ENCODE measurements around the gene EPHB3.

EPHB3 gene

DNA sequence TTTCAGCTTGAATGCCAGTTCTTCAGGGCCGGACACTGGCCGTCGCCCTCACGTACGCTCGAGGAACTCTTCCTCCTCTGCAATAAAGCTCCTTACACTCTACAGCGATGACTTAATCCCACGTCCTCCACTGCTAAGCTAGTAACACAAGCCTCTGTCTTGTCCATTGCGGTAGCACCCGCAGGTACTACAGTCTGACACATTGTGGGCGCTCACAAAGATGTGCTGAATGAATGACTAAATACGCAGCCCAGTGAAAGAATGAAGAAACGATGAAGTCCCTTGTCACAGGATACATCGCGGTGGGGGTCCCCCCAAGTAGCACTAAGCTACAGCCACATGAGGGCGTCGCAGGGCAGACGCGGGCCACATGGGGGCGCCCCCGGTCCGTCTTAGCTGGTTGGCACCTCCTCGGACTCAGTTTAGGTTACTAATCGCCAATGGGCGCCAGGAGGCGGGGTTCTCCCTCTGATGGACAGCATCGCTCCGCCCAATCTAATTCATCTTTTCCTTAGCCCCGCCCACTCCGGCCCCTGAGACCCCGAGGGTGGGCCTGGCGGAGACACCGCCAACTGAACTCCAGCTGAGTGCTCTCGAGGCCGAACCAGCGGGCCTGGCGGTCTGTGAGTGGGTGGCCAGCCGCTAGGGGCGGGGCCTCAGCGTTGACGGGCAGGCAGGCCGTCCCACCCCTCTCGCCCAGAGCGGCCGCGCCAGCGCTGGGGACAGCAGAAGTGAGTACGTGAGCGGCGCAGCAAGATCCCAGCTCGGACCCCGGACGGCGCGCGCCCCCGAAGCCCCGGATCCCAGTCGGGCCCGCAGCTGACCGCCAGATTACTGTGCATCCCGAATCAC, at the start of gene EPHB3:
TSS of gene EPHB3 (plus strand) at position 725 of the 852 bp plus-strand sequence. CDS start 451 bp downstream, outside the sequence.
- peak; percentile 73 to 99 (median 97) for DNase-seq

- no peak for DNase-seq
Observed at GRCh38 chr3:184512621-184513020, 49.0 kb upstream of the EPHB3 start.

GRCh38 chr3:184513276-184514170, 48.1 kb upstream of the EPHB3 start:
- peak in 50 of 56 donors; percentile 14 to 88 (median 56) for DNase-seq

DNA sequence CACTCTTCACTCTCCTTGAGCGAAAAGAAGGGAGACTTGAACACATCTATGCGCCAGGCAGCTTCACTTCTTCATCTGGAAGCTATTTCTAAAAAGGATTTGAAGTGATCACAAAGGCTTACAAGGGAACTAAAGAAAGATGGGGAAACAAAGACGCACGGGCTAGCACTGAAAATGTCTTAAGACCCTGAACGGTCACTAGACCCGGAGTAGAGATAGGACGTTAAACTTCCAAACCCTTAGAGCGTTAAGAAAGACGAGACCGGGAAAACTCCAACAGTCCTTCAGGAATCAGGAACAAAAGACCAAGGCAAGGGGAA, 47.5 kb upstream of the EPHB3 start:
- DNase-seq = no peak

GRCh38 chr3:184523825-184524615, 37.6 kb upstream of the EPHB3 start:
- DNase-seq = no peak

DNA sequence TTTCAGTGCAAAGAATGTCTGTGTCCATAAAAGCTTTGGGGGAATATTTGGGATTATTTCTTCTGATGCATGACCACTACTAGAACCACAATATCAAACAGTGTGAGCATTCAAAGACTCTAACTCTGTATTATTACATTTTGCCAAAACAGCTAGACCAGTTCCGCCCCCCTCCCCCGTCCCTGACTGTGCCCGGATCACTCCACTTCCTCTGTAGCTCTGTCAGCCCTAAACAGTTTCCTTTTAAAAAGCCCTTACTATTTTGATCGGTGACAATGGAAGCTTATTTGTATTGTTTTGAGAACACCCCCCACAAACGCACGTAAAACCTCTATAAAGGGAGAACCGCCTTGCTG, 36.6 kb upstream of the EPHB3 start:
- DNase-seq = no peak

DNA sequence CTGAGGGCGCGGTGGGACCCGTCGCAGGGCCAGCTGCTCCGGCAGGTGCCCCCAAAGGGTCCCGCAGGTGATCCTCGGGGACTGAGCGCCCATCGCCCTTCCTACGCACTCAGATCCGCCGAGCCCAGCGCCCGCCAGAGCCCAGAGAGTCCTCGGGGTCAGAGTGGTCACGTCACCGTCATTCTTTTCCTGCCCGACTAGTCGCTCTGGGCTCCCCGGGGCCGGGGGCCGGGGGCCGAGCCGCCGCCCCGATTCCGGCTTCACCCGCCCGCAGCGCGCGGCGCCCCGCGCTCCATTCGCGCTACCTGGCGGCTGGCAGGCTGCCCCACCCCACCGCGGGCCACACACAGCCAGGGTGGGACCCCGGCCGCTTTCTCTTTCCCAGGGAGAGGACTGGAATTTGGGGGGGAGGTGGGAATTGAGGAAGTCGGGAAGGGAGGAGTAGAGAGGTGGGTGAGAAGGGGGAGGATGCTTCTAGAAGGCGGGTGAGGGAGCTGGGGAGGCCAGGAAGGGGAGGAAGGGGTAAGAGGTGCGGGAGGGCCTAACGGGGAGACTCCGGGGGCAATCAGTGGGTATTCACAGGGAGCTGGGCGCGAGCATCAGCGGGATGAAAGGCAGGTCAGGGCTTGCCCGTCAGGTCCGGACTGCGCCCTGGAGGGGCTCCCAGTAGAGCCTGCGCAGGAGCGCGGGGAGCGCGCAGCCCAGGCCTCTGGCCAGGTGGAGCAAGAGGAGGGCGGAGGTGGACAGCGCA, 36.1 kb upstream of the EPHB3 start:
- peak in 1 of 56 donors; percentile 44 for DNase-seq

DNA sequence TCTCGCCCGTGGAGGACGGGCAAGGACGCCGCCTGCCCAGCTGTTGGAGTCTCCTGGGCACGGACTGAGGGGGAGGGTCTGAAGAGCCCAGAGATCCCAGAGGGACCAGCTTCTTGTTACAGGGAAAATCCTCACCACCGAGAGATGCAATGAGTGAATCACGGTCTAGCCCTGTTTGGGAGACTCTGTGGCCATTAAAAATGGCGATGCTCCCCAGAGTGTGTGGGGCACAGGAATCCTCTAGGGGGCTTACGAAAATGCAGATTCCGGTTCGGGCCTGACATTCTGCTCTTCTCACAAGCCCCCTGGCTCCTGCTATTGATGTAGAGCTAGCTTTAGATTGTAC, 35.5 kb upstream of the EPHB3 start:
- DNase-seq = no peak

DNA sequence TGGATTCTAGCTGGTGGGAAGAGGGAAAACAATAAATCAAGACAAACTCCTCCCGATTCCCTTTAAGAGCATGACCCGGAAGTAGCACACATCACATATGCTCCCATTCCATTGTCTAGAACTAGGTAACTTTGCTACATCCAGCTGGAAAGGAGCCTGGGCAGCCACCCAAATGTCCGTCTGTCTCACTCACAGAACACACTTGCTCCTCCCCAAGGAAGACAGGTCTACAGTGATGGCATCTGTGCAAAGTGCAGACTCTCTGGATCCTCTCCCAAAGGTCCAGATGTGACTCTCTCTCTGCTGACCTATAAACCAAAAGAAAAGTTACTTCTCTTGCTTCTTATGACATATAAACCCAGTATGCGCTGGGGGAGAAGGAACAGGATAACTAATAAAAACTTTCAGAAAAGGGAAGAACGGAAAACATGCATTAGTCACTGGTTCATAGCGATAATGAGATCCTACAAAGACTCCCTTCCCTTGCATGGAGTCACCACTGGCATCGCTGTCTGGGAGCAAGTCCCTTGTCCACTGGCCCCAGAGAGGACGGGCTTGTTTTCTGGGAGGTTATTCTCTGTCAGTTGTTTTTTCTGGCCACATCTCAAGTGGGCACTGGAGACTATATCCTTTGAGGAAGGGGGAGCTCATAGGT, 29.8 kb upstream of the EPHB3 start:
- DNase-seq = no peak

DNA sequence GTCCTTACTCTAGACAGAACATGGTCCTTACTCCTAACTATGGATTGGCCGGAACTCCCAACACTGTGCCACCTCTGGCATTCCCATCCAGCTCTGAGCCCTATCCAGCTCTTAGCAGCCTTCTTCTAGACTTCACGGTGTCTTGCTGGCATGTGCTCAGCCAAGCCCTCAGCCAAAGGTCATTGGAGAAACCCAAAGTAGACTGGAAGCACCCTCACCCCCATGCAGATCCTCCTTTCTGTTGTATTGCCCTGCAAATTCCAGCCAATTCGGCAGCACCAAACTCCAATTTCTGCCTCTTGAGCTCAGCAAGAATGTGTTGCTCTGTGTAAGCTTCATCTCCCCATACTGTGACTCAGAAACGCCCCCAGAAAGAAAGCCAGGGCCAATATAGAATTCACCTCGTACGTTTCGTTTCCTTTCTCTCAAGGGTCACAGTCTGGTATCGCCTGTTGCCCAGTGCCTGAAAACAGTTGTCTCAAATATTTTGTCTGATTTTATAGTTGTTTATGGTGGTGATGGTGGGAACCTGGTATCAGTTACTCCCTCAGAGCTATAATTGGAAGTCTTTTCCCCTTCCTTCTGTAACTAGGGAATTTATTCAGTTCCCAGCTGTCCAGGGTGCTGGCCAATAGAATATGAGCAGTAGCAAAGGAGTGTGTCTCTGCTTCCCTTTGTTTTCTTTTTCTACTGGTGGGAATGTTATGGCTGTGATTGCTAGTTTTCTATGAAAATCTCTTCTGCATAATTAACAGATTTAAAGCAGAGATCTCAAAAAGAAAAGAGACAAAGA, 28.4 kb upstream of the EPHB3 start:
- DNase-seq = no peak

DNA sequence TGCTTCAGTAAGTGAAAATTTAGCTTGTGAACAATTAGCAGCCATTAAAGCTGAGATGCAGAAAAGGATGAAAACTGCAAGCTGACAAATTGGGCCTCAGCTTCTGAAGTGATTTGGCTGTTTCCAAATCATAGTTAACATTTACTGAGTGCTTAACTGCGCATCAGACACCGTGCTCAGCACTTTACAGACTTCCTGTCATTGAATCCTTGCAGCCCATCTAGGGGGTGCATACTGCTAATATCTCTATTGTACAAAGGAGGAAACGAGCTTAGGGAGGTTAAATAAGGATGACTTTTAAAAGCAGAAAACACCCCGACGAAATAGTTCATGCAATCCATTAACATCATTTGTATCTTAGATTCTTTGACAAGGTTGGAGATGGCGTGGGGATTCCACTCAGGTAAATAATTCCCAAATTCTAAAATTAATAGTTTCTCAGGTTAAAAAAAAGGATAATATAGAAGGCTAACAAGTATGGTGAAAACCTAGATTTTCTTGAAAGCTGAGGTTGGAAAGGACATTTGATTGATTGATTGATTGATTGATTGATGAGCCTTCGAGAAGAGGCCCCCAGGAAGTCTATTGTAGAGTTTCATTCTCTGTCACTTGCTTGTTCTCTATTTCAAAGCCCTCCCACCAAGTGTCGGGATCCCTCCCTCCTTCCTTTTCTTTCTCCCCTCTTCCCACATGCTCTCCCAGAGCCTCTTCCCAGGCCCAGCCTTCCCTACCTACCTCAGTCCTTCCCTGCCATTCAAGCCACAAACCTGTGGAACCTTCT, 23.5 kb upstream of the EPHB3 start:
- DNase-seq = no peak

DNA sequence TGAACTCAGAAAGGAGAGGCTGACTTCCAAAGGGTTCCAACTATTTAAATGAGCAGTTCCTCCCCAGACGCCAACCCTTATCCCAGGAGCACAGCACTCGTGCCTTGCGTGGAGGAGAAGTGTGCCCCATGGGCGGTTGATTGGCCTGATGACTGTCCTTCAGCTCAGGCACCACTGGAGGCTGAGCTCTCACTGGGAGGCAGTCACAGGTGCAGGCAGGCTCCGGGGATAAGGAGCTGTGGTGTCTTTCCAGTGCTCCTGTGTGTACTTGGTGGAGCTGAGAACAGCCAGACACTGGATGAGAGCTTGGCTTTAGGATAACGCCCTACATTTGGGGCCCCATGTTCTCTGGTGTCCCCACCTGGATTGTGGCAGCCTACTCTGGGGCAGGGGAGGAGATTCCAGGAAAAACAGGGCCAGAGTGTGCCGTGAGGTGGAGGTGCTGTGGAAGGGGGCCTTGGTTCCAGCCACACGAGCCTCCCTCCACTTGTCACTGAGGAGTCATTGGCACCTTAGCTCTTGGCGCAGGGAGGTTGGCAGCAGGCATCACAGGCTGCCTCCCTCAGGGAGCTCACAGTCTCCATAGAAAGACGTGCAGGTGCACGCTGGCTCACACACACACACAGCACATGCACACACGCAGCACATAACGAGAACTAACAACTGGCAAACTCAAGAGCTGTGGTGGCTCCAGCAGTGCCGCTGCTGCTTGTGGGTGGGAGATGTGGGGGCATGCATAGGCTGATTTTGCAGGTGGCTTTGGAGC, 22.7 kb upstream of the EPHB3 start:
- no peak for DNase-seq

- DNase-seq = no peak
Observed at GRCh38 chr3:184539801-184540435, 21.7 kb upstream of the EPHB3 start.

GRCh38 chr3:184540777-184541681, 20.6 kb upstream of the EPHB3 start:
- peak in 21 of 56 donors; percentile 7 to 75 (median 32) for DNase-seq

DNA sequence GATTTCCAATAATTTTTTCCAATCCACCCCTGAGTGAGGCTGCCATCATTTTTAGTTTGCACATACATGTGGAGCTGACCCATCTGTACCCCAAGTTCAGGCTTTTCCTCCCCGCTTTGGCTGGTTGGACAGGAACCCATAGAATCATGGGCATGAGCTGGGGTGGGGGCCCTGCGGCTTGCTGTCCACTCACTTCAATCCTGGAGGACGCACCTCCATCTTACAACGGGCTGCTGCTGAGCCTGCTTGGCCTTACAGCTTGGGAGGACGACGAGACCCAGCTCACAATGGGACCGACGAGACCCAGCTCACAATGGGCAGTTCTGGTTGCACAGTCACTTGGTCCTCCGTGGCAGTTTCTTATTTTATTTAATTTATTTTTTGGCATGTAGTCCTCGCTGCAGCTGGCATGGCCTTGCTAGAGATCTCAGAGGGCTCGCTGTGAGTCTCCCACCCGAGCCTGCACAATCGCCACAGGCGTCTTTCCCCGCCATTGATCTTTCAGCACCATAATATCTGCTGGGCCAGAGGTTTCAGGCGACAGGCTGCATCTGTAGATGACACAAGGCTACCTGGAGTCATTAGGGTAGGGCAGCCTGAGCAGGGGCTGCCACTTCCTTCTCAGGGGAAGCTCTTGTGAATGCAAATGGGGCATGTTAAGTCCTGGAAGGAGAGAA, 19.6 kb upstream of the EPHB3 start:
- no peak for DNase-seq

DNA sequence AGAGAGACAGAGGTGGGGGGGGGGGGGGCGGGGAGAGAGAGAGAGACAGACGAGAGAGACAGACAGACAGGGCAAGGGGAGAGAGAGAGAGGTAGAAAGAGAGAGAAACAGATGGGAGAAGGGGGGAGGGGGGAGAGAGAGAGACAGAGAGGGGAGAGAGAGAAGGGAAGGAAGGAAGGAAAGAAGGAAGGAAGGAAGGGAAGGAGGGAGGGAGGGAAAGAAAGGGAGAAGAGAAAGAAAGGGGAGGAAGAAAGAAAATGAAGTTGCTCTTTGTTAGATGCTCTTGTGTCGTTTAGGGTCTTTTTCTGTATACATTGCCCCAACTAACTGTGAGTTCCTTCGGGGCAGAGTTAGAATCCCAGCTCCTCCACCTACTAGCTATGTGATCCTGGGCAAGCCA, 19.0 kb upstream of the EPHB3 start:
- DNase-seq = no peak

Measured in nucleus accumbens (tissue), 56 donors.